Immature natural killer cell (primary cell): Measurements from ENCODE around the gene TRIM71. TPM values are rescaled to one million over a fixed set of nuclear protein-coding genes. Genes with fewer than 3 reads are reported as not detected.
A peak's percentile ranks its signal among the peaks of the same experiment; 100 is the strongest.
"Not testable (repeated sequence)": the region's sequence is repeated elsewhere in the genome, so short reads cannot be mapped to it uniquely, and the experiment has no call there.

Source experiments
- DNase-seq, 3 donors: peaks; one replicate each; pipeline ENCODE4 v3.0.0; 2022; ENCODE audit warnings: mixed read lengths in 1 of 3
- H3K27ac Mint-ChIP-seq, 6 donors: one replicate each; pipeline ENCODE4 v1.8.0; 2020; ENCODE audit warnings: mixed read lengths in 6 of 6, mild to moderate bottlenecking in 5 of 6, inconsistent platforms in 4 of 6, moderate library complexity in 3 of 6
- H3K27me3 Mint-ChIP-seq, 3 donors: one replicate each; pipeline ENCODE4 v1.8.0; 2020 to 2021; ENCODE audit warnings: low read depth in 3 of 3, mild to moderate bottlenecking in 3 of 3, mixed read lengths in 3 of 3, moderate library complexity in 3 of 3, inconsistent platforms in 1 of 3
- H3K36me3 Mint-ChIP-seq, 3 donors: one replicate each; pipeline ENCODE4 v1.8.0; 2020; ENCODE audit warnings: mixed read lengths in 3 of 3, inconsistent platforms in 2 of 3, mild to moderate bottlenecking in 2 of 3
- H3K4me1 Mint-ChIP-seq, 2 donors: one replicate each; pipeline ENCODE4 v1.8.0; 2020; ENCODE audit warnings: inconsistent platforms in 2 of 2, mild to moderate bottlenecking in 2 of 2, mixed read lengths in 2 of 2, moderate library complexity in 1 of 2
- H3K4me3 Mint-ChIP-seq, 5 donors: one replicate each; pipeline ENCODE4 v1.8.0; 2020; ENCODE audit warnings: mild to moderate bottlenecking in 5 of 5, mixed read lengths in 5 of 5, inconsistent platforms in 3 of 5, moderate library complexity in 3 of 5
- H3K9me3 Mint-ChIP-seq, 6 donors: one replicate each; pipeline ENCODE4 v1.8.0; 2020; ENCODE audit warnings: mild to moderate bottlenecking in 6 of 6, mixed read lengths in 6 of 6, inconsistent platforms in 4 of 6, moderate library complexity in 3 of 6
- polyA plus RNA-seq, 3 donors: library from polyadenylated mRNA; unstranded; fragments of 300-500 nt; fragmentation: Illumina TruSeq; gene quantifications; one replicate each; pipeline ENCODE4 v1.2.3, GENCODE V29; 2021

The TRIM71 gene
- polyA plus RNA-seq, 3 donors from 2014 or later, result not detected

DNA sequence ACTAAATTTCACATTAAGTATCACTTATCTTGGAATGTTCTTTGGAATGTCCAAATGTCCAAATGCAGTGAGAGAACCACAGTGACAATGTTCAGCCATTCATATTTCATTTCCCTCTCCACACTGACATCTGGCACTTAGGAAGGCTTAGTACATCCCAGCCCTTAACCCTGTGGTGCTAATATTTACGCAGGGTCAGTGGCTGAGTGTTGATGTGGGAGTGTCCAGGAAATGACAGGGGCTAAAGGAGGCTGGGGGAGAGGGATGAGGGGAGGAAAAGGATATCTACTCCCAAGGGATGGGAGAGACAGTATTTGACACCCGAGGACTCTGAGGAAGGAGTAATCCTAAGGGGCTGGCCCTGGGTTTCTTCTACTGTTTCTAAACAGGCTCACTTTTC lies 119.5 kb downstream of the TRIM71 start:
- no peak overlapping the region for H3K4me3 Mint-ChIP-seq
- H3K27ac Mint-ChIP-seq, result no peak overlapping the region
- H3K9me3 Mint-ChIP-seq, result no peaks in the 10 kb centered on the region
- no peaks in the 10 kb centered on the region for H3K4me1 Mint-ChIP-seq
- no peak for DNase-seq
- H3K36me3 Mint-ChIP-seq, result no peaks in the 10 kb centered on the region
- H3K27me3 Mint-ChIP-seq, result peaks cover 3 to 4% (median 3%) of the 10 kb centered on the region in 3 donors

GRCh38 chr3:32939531-32940284 lies 121.9 kb downstream of the TRIM71 start:
- H3K4me1 Mint-ChIP-seq, H3K27me3 Mint-ChIP-seq, DNase-seq, H3K27ac Mint-ChIP-seq, H3K9me3 Mint-ChIP-seq, H3K4me3 Mint-ChIP-seq, H3K36me3 Mint-ChIP-seq: not testable (repeated sequence)

- Mint-ChIP-seq H3K9me3 (no peaks in the 10 kb centered on the region), H3K27ac (no peak overlapping the region), H3K4me1 (no peaks in the 10 kb centered on the region), H3K4me3 (no peak overlapping the region), H3K36me3 (no peaks in the 10 kb centered on the region), H3K27me3 (peaks cover 2 to 3% (median 2%) of the 10 kb centered on the region in 3 donors)
- DNase-seq, result no peak
Measured at GRCh38 chr3:32940726-32941125, 122.9 kb downstream of the TRIM71 start.

- Mint-ChIP-seq H3K27me3 (peaks cover 0 to 5% (median 2%) of the 10 kb centered on the region in 3 donors), H3K4me1 (no peaks in the 10 kb centered on the region), H3K9me3 (no peaks in the 10 kb centered on the region), H3K27ac (no peak overlapping the region), H3K4me3 (no peak overlapping the region), H3K36me3 (no peaks in the 10 kb centered on the region)
- DNase-seq, result no peak
Measured at GRCh38 chr3:32945136-32945535, 127.3 kb downstream of the TRIM71 start.

DNA sequence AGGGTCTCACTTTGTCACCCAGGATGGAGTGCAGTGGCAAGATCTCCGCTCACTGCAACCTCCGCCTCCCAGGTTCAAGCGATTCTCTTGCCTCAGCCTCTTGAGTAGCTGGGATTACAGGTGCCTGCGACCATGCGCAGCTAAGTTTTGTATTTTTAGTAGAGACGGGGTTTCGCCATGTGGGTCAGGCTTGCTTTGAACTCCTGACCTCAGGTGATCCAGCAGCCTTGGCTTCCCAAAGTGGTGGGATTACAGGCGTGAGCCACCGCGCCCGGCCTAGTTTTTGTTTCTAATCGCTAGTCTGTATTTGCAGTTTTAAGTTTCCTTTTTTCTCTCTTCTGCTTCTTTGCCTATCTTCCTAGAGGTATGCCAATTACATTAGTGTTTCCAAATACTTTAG lies 127.8 kb downstream of the TRIM71 start:
- not testable (repeated sequence) for H3K27ac Mint-ChIP-seq, H3K4me1 Mint-ChIP-seq, H3K9me3 Mint-ChIP-seq, H3K36me3 Mint-ChIP-seq, H3K4me3 Mint-ChIP-seq, H3K27me3 Mint-ChIP-seq
- DNase-seq, result peak in 2 of 3 donors; percentile 4 to 22

DNA sequence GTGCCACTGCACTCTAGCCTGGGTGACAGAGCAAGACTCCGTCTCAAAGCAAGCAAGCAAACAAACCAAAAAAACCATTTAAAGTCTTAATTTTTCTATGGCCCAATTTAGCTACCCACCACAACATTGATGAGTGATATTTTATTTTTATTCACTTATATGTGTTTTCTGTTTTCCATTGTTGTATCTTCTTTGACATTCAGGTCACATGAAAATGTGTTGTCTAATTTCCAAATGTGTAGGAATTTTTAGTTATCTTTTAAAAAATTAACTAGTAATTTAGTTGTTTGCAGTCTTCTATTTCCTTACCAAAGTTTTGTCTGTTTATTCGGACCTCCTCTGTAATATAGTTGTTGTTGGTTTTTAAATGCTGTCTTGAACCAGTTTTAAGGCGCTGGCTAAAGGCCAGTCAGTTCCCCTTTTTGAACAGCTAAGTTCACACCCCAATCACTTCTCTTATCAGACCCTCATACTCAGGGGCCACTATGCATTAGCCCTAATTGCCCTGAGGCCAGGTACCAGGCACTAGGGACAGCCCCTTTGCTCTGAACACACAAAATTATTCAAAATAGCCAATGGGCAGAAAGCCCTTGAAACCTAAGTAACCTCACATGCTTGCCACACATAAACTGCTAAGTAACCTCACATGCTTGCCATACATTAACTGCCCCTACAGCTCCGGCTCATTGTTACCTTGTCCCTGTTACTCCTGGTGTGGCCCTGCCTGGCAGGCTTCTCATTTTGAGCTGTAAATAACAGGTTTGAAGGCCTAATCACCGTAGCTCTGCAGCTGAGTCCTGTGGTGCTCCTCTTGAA lies 129.4 kb downstream of the TRIM71 start:
- no peak overlapping the region for H3K27ac Mint-ChIP-seq
- H3K27me3 Mint-ChIP-seq, result peaks cover 0 to 5% (median 0%) of the 10 kb centered on the region in 3 donors
- DNase-seq, result no peak
- no peaks in the 10 kb centered on the region for H3K36me3 Mint-ChIP-seq
- no peaks in the 10 kb centered on the region for H3K9me3 Mint-ChIP-seq
- H3K4me1 Mint-ChIP-seq, result no peaks in the 10 kb centered on the region
- H3K4me3 Mint-ChIP-seq, result no peak overlapping the region

Other genes with a start within 250 kb of the TRIM71 start
- 10 to 100 TPM; 25.4 to 30.8 (median 26.8) TPM for gene DYNC1LI1, start 247.1 kb upstream of the TRIM71 start, polyA plus RNA-seq
- 10 to 100 TPM; 23.6 to 36.7 (median 26.6) TPM for gene CNOT10, start 132.8 kb upstream of the TRIM71 start, polyA plus RNA-seq
- gene CCR4, start 133.6 kb downstream of the TRIM71 start, polyA plus RNA-seq, result under 1 TPM in 1 of 3 donors, not detected in 2; 0.08 TPM